CD1c-positive myeloid dendritic cell (primary cell): ENCODE measurements around the gene IRX5.

Experiments used
- DNase-seq: peaks from one replicate; pipeline ENCODE4 v3.0.0-alpha.2; 2016; ENCODE audit errors: extremely low spot score

The IRX5 gene

GRCh38 chr16:54947616-54948015 lies 17.0 kb downstream of the IRX5 start:
- no peak for DNase-seq

GRCh38 chr16:54952195-54952594 lies 21.5 kb downstream of the IRX5 start:
- no peak for DNase-seq

- no peak for DNase-seq
Measured at GRCh38 chr16:54953461-54953860, 22.8 kb downstream of the IRX5 start.

- DNase-seq, result no peak
Measured at GRCh38 chr16:54954220-54954619, 23.6 kb downstream of the IRX5 start.

- DNase-seq, result no peak
Measured at GRCh38 chr16:54955757-54956156, 25.1 kb downstream of the IRX5 start.

GRCh38 chr16:54957403-54958166 lies 26.9 kb downstream of the IRX5 start:
- DNase-seq, result peak; percentile 38

DNA sequence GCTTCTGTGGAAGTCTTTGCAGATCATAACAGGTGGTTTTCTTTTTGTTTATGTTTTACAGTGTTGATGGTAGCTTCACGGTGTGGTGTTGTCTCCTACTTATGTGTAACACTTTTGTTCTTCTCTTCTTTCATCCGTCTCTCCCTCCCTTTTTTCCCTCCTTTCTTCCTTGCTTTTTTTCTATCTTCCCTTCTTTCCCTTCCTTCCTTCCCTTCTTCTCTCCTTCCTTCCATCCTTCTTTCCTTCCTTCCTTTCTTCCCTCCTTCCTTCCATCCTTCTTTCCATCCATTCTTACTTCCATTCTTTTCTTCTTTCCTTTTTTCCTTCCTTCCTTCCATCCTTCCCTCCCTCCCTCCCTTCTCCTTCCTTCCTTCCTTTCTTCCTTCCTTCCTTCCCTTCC lies 31.4 kb downstream of the IRX5 start:
- DNase-seq, result no peak

DNA sequence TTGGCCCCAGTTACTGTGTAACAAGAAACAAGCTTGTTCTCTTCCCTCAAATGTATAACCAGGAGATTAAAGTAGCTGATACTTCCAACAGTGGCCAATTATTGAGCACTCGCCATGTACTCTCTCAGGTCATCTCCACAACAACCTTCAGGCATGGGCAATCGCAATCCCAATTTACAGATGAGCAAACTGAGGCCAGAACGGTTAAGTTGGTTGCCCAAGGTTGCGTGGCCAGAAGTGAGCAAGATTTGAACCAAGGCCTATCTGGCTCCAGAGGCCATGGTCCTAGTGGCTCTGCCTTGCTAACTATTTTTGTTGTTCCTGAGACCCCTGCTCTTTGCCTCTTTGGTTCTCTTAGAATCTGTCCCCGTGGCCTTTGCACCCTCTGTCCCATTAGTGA lies 33.6 kb downstream of the IRX5 start:
- no peak for DNase-seq

- DNase-seq, result no peak
Measured at GRCh38 chr16:54965464-54965863, 34.8 kb downstream of the IRX5 start.

GRCh38 chr16:54968011-54968410 lies 37.3 kb downstream of the IRX5 start:
- no peak for DNase-seq

- no peak for DNase-seq
Measured at GRCh38 chr16:54968784-54969183, 38.1 kb downstream of the IRX5 start.

- no peak for DNase-seq
Measured at GRCh38 chr16:54970016-54970415, 39.4 kb downstream of the IRX5 start.

DNA sequence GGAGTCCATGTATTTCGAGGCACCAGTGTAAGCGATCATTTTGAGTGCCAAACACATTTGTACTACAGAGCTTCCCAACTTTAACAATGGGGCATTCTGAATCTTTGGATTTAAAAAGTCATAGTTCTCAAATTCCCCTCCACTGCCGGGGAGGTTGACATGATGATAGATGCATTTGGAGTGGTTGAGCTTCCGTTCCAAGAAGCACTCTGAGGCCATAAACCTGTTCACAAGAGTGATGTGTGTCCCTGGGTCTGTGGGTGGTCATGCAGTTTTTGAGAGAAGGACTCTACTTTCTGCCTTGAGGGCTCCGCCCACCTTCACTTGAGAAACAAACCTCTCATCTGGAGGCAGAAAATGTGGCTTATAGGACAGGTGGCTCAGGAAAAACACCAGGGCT lies 43.7 kb downstream of the IRX5 start:
- DNase-seq, result no peak

- no peak for DNase-seq
Measured at GRCh38 chr16:54976651-54977200, 46.1 kb downstream of the IRX5 start.

GRCh38 chr16:54977211-54977610 lies 46.5 kb downstream of the IRX5 start:
- DNase-seq, result no peak

DNA sequence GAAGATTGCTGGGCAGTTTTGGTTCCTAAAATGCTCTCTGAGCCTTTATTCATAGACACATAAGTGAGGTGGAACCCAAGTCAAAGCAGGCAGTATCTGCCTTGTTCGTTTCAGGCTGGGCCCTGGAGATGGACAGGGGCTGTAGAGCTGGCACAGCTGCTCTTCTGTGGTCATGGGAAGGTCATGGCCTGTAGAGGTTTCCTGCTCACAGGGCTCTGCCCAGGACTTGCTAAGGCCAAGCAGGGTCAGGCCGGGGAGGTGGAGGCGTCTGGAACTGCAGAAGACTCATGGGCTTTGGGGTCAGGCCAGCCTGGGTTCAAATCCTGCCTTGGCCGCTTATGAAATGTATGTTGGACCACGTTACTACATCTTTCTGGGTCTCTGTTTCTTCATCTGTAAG lies 50.2 kb downstream of the IRX5 start:
- DNase-seq, result no peak
